ENCODE results near the gene LIPE. TPM values are rescaled to one million over a fixed set of nuclear protein-coding genes. Genes with fewer than 3 reads are reported as not detected.
A peak's percentile ranks its signal among the peaks of the same experiment; 100 is the strongest.
"Not testable (repeated sequence)": the region's sequence is repeated elsewhere in the genome, so short reads cannot be mapped to it uniquely, and the experiment has no call there.

The LIPE gene
- total RNA-seq, 1 donor from 2014 or later: 8.4 TPM

- H3K36me3 Mint-ChIP-seq (ENCODE audit: unreplicated experiment): no peaks in the 10 kb centered on the region
- no peak for TF ChIP-seq CTCF (IDR thresholded peaks at IDR 0.05)
- H3K4me1 Mint-ChIP-seq (ENCODE audit: unreplicated experiment): no peaks in the 10 kb centered on the region
- no peak overlapping the region for H3K4me3 Mint-ChIP-seq (ENCODE audit: unreplicated experiment)
- H3K27me3 Mint-ChIP-seq (ENCODE audit: unreplicated experiment): peaks cover 44% of the 10 kb centered on the region
- H3K9me3 Mint-ChIP-seq (ENCODE audit: unreplicated experiment): no peaks in the 10 kb centered on the region
- no peak for DNase-seq (ENCODE audit: extremely low spot score, unreplicated experiment)
- H3K27ac Mint-ChIP-seq (ENCODE audit: unreplicated experiment): no peak overlapping the region
These were observed 28.5 kb upstream of the LIPE start for GRCh38 chr19:42455621-42456081.

GRCh38 chr19:42455086-42455485 is 27.9 kb upstream of the LIPE start:
- H3K9me3 Mint-ChIP-seq (ENCODE audit: unreplicated experiment): no peaks in the 10 kb centered on the region
- H3K4me3 Mint-ChIP-seq (ENCODE audit: unreplicated experiment): no peak overlapping the region
- H3K4me1 Mint-ChIP-seq (ENCODE audit: unreplicated experiment): no peaks in the 10 kb centered on the region
- no peak overlapping the region for H3K27ac Mint-ChIP-seq (ENCODE audit: unreplicated experiment)
- TF ChIP-seq CTCF (IDR thresholded peaks at IDR 0.05): no peak
- peaks cover 44% of the 10 kb centered on the region for H3K27me3 Mint-ChIP-seq (ENCODE audit: unreplicated experiment)
- no peak for DNase-seq (ENCODE audit: extremely low spot score, unreplicated experiment)
- no peaks in the 10 kb centered on the region for H3K36me3 Mint-ChIP-seq (ENCODE audit: unreplicated experiment)

- no peak overlapping the region for H3K4me3 Mint-ChIP-seq (ENCODE audit: unreplicated experiment)
- TF ChIP-seq CTCF (IDR thresholded peaks at IDR 0.05): no peak
- H3K9me3 Mint-ChIP-seq (ENCODE audit: unreplicated experiment): no peaks in the 10 kb centered on the region
- H3K36me3 Mint-ChIP-seq (ENCODE audit: unreplicated experiment): no peaks in the 10 kb centered on the region
- no peak for DNase-seq (ENCODE audit: extremely low spot score, unreplicated experiment)
- H3K27me3 Mint-ChIP-seq (ENCODE audit: unreplicated experiment): peaks cover 41% of the 10 kb centered on the region
- no peaks in the 10 kb centered on the region for H3K4me1 Mint-ChIP-seq (ENCODE audit: unreplicated experiment)
- no peak overlapping the region for H3K27ac Mint-ChIP-seq (ENCODE audit: unreplicated experiment)
These were observed 25.4 kb upstream of the LIPE start for GRCh38 chr19:42452590-42452989.

- no peak overlapping the region for H3K4me3 Mint-ChIP-seq (ENCODE audit: unreplicated experiment)
- no peak for DNase-seq (ENCODE audit: extremely low spot score, unreplicated experiment)
- H3K27ac Mint-ChIP-seq (ENCODE audit: unreplicated experiment): no peak overlapping the region
- peaks cover 38% of the 10 kb centered on the region for H3K27me3 Mint-ChIP-seq (ENCODE audit: unreplicated experiment)
- peak; percentile 90 for TF ChIP-seq CTCF (IDR thresholded peaks at IDR 0.05)
- no peaks in the 10 kb centered on the region for H3K36me3 Mint-ChIP-seq (ENCODE audit: unreplicated experiment)
- H3K4me1 Mint-ChIP-seq (ENCODE audit: unreplicated experiment): no peaks in the 10 kb centered on the region
- no peaks in the 10 kb centered on the region for H3K9me3 Mint-ChIP-seq (ENCODE audit: unreplicated experiment)
These were observed 23.2 kb upstream of the LIPE start for GRCh38 chr19:42450314-42450934.

- not testable (repeated sequence) for DNase-seq (ENCODE audit: extremely low spot score, unreplicated experiment); H3K4me3 Mint-ChIP-seq (ENCODE audit: unreplicated experiment); H3K27ac Mint-ChIP-seq (ENCODE audit: unreplicated experiment); H3K4me1 Mint-ChIP-seq (ENCODE audit: unreplicated experiment); H3K9me3 Mint-ChIP-seq (ENCODE audit: unreplicated experiment); H3K36me3 Mint-ChIP-seq (ENCODE audit: unreplicated experiment)
- peaks cover 33% of the 10 kb centered on the region for H3K27me3 Mint-ChIP-seq (ENCODE audit: unreplicated experiment)
These were observed 21.1 kb upstream of the LIPE start for GRCh38 chr19:42448306-42448705.

Measured in osteocyte (in vitro differentiated cells).